ENCODE results near the gene TBC1D22B.
A peak's percentile ranks its signal among the peaks of the same experiment; 100 is the strongest.

TBC1D22B gene

GRCh38 chr6:37362101-37362828 is 104.7 kb downstream of the TBC1D22B start:
- DNase-seq: no peak

GRCh38 chr6:37365791-37366190 is 108.2 kb downstream of the TBC1D22B start:
- DNase-seq: no peak

GRCh38 chr6:37366910-37367309 is 109.3 kb downstream of the TBC1D22B start:
- no peak for DNase-seq

- DNase-seq: no peak
Measured at GRCh38 chr6:37368961-37369320, 111.4 kb downstream of the TBC1D22B start.

GRCh38 chr6:37369321-37370201 is 112.0 kb downstream of the TBC1D22B start:
- DNase-seq: no peak

GRCh38 chr6:37371154-37372083 is 113.8 kb downstream of the TBC1D22B start:
- no peak for DNase-seq

- no peak for DNase-seq
Measured at GRCh38 chr6:37372116-37372515, 114.5 kb downstream of the TBC1D22B start.

- DNase-seq: no peak
Measured at GRCh38 chr6:37373822-37374471, 116.4 kb downstream of the TBC1D22B start.

- no peak for DNase-seq
Measured at GRCh38 chr6:37375376-37375775, 117.8 kb downstream of the TBC1D22B start.

- DNase-seq: no peak
Measured at GRCh38 chr6:37376078-37376743, 118.6 kb downstream of the TBC1D22B start.

GRCh38 chr6:37381579-37381978 is 124.0 kb downstream of the TBC1D22B start:
- peak; percentile 94 for DNase-seq

All from DMS53 (cell line).